Bronchial smooth muscle cell (primary cell): ENCODE results near the gene CENPI. TPM values are rescaled to one million over a fixed set of nuclear protein-coding genes. Genes with fewer than 3 reads are reported as not detected.

Experiments used
- total RNA-seq: library from RNA; depleted of rRNA; stranded (reverse); fragments of >200 nt; gene quantifications from 2 replicates; pipeline ENCODE4 v1.2.1, GENCODE V29; 2014

CENPI gene
- 2.2 and 4.7 TPM in 2 replicates for total RNA-seq

GRCh38 chrX:101097546-101098453 lies at the start of gene CENPI:
Gene CENPI, plus strand, starts transcription at chrX:101098204. Its CDS starts 2,867 bp downstream, at chrX:101101071.

GRCh38 chrX:101051549-101052302 lies 46.3 kb upstream of the CENPI start, which contains the start of gene TRMT2B:
Gene TRMT2B, minus strand, starts transcription at chrX:101052111. Its CDS starts 9,822 bp downstream, at chrX:101042289.

GRCh38 chrX:101078716-101079598 lies 19.0 kb upstream of the CENPI start, which contains the start of gene TMEM35A:
Gene TMEM35A, plus strand, starts transcription at chrX:101078879. Its CDS starts 124 bp downstream, at chrX:101079003.

Other genes starting within 250 kb of the CENPI start
- gene NOX1, start 223.8 kb upstream of the CENPI start, total RNA-seq, result 0.17 TPM in 1 of 2 replicates, not detected in the other
- 0.16 TPM in 1 of 2 replicates, not detected in the other for gene XKRX, start 169.3 kb upstream of the CENPI start, total RNA-seq
- gene ARL13A, start 128.5 kb upstream of the CENPI start, total RNA-seq, result not detected in 2 replicates
- 10.0 and 12.8 TPM in 2 replicates for gene TRMT2B, start 46.1 kb upstream of the CENPI start, total RNA-seq
- 20.6 and 28.9 TPM in 2 replicates for gene TMEM35A, start 19.3 kb upstream of the CENPI start, total RNA-seq
- 1.9 and 2.3 TPM in 2 replicates for gene DRP2, start 121.6 kb downstream of the CENPI start, total RNA-seq
- gene TAF7L, start 193.1 kb downstream of the CENPI start, total RNA-seq, result 0.69 and 0.95 TPM in 2 replicates